ENCODE measurements around the gene IFITM2.

DNA sequence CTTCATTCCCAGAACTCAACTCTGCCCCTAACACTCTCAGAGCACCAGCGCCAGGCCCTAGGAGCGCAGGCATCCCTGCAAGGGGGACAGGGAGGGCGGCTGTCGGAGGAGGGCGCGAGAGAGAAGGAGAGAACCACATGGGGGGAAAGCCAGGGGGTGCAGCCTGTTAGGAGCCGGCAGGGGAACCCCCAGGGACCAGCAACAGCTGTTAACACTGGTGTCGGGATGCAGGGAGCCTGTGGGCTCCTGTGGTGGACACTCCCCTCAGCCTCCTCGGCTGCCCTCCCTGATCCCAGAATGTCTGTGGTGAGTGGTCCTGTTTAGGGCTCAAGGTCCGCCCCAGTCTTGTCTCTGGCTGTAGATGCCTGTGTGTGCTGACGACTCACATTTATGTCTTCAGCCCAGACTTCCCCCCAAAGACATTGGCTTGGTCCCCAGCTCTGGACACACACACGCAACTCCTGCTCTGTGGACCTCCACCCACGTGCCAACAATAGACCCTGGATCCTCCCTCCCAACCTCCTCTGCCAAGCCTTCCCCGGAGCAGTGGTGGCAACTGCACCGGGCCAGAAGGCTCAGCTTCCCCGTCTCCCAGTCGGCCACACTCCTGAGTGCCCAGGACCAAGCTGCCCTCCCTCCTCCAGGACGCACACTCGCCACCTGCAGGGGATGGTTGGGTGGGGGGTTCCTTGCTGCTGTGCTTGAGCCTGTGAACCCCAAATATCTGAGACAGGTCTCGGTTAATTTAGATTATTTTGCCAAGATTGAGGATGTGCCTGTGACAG lies 7.5 kb upstream of the IFITM2 start:
- TF ChIP-seq CTCF (IDR thresholded peaks at IDR 0.05) = no peak
- peak; percentile 12 to 38 (median 37) for TF ChIP-seq POLR2A (IDR thresholded peaks at IDR 0.05)

Data from body of pancreas (tissue), 4 donors.